Activated B cell treated with CpG ODN at 0.5 μM for 24 hours (primary cell): ENCODE results near the gene CSRP2. TPM values are rescaled to one million over a fixed set of nuclear protein-coding genes. Genes with fewer than 3 reads are reported as not detected.

Source experiments
- ATAC-seq: fragments of 200-7000 bp; cut with Tn5 transposase; one replicate; pipeline ENCODE4 v1.10.0; 2021; ENCODE audit warnings: low read depth, mild to moderate bottlenecking, moderate library complexity
- CTCF ChIA-PET: fragments of 350-600 bp; sonication (Branson Sonifier 250); formaldehyde crosslinking; loops from one replicate; lab custom pipeline; 2021; ENCODE audit warnings: antibody characterized with exemption; lab: Charles Lee
- POLR2A ChIA-PET: fragments of 350-600 bp; sonication (Branson Sonifier 250); formaldehyde crosslinking; loops from one replicate; lab custom pipeline; 2021; ENCODE audit warnings: antibody characterized with exemption; lab: Charles Lee
- DNase-seq: peaks from one replicate; pipeline ENCODE4 v3.0.0; 2022
- H3K27ac Mint-ChIP-seq: one replicate; pipeline ENCODE4 v1.8.0; 2020; ENCODE audit warnings: mixed read lengths
- H3K27me3 Mint-ChIP-seq: one replicate; pipeline ENCODE4 v1.8.0; 2021; ENCODE audit warnings: mixed read lengths
- H3K36me3 Mint-ChIP-seq: one replicate; pipeline ENCODE4 v1.8.0; 2021; ENCODE audit warnings: low read depth, mixed read lengths
- H3K4me1 Mint-ChIP-seq: one replicate; pipeline ENCODE4 v1.8.0; 2021; ENCODE audit warnings: mixed read lengths
- H3K4me3 Mint-ChIP-seq: one replicate; pipeline ENCODE4 v1.8.0; 2020; ENCODE audit warnings: mild to moderate bottlenecking, mixed read lengths
- H3K9me3 Mint-ChIP-seq: one replicate; pipeline ENCODE4 v1.8.0; 2020; ENCODE audit warnings: mixed read lengths
- intact Hi-C: fragments of 100-400 bp; cut with micrococcal nuclease; formaldehyde crosslinking; loops from one replicate; pipeline ENCODE4 v1.15.1; 2024
- total RNA-seq: library from RNA; stranded (reverse); gene quantifications from 2 replicates; pipeline ENCODE4 v1.2.3, GENCODE V29; 2022
- TF ChIP-seq, protein P1 (sequence below): fragments of 200-600 bp; IDR thresholded peaks from one replicate; pipeline ENCODE4 v1.8.0; 2022; ENCODE audit warnings: antibody characterized with exemption, mild to moderate bottlenecking

CSRP2 gene
- total RNA-seq, 1 donor from 2014 or later, result 1.6 TPM

DNA sequence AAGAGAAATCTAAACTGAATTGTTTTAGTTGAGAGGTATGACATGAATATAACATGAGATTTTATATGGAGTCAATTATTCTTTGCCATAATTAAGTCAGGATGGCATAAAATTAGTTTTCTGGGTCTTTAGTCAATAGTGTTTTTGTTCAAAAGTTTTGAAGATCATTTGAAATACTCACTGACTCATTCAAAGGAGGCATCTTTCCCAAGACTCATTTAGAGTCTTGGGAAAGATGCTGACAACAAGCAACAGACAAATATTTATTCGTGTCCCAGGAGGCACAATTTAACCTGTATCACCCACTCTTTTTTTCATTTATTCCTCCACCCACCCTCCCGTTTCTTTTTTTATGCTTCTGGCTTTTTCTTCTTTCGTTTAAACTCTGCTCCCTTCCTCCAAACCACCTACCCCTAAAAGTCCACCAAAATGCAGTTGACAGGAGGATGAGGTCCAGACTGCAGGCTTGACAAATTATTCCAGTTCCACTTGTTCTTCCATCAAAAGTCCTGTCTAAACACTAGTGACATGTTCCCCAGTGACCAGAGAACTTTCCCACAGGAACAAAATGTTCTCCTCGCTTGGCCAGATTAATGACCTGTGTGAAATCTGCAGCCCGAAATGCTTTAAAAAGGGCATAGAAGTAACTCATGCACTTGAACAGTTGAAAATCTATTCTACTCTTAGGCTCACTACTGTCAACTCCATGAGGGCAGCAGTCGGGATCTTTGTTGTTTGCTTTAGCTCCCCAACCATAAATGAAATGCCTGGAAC is 43.3 kb upstream of the CSRP2 start:
- CTCF ChIA-PET, result no interaction called here
- H3K27ac Mint-ChIP-seq, result no peak overlapping the region
- ATAC-seq (no peak), DNase-seq (no peak)
- no peaks in the 10 kb centered on the region for H3K9me3 Mint-ChIP-seq
- no peaks in the 10 kb centered on the region for H3K27me3 Mint-ChIP-seq
- TF ChIP-seq, protein P1, sequence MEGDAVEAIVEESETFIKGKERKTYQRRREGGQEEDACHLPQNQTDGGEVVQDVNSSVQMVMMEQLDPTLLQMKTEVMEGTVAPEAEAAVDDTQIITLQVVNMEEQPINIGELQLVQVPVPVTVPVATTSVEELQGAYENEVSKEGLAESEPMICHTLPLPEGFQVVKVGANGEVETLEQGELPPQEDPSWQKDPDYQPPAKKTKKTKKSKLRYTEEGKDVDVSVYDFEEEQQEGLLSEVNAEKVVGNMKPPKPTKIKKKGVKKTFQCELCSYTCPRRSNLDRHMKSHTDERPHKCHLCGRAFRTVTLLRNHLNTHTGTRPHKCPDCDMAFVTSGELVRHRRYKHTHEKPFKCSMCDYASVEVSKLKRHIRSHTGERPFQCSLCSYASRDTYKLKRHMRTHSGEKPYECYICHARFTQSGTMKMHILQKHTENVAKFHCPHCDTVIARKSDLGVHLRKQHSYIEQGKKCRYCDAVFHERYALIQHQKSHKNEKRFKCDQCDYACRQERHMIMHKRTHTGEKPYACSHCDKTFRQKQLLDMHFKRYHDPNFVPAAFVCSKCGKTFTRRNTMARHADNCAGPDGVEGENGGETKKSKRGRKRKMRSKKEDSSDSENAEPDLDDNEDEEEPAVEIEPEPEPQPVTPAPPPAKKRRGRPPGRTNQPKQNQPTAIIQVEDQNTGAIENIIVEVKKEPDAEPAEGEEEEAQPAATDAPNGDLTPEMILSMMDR, result no peak
- no peak overlapping the region for H3K4me3 Mint-ChIP-seq
- intact Hi-C loops, result no loop called here
- POLR2A ChIA-PET, result no interaction called here
- H3K36me3 Mint-ChIP-seq, result no peaks in the 10 kb centered on the region
- no peaks in the 10 kb centered on the region for H3K4me1 Mint-ChIP-seq

- DNase-seq (no peak), ATAC-seq (no peak)
- Mint-ChIP-seq H3K27ac (no peak overlapping the region), H3K4me3 (no peak overlapping the region), H3K9me3 (no peaks in the 10 kb centered on the region), H3K36me3 (no peaks in the 10 kb centered on the region), H3K27me3 (no peaks in the 10 kb centered on the region), H3K4me1 (no peaks in the 10 kb centered on the region)
- ChIA-PET CTCF (no interaction called here), POLR2A (no interaction called here)
- intact Hi-C loops, result no loop called here
- TF ChIP-seq, protein P1, result no peak
Observed at GRCh38 chr12:76921100-76921471, 42.3 kb upstream of the CSRP2 start.

DNA sequence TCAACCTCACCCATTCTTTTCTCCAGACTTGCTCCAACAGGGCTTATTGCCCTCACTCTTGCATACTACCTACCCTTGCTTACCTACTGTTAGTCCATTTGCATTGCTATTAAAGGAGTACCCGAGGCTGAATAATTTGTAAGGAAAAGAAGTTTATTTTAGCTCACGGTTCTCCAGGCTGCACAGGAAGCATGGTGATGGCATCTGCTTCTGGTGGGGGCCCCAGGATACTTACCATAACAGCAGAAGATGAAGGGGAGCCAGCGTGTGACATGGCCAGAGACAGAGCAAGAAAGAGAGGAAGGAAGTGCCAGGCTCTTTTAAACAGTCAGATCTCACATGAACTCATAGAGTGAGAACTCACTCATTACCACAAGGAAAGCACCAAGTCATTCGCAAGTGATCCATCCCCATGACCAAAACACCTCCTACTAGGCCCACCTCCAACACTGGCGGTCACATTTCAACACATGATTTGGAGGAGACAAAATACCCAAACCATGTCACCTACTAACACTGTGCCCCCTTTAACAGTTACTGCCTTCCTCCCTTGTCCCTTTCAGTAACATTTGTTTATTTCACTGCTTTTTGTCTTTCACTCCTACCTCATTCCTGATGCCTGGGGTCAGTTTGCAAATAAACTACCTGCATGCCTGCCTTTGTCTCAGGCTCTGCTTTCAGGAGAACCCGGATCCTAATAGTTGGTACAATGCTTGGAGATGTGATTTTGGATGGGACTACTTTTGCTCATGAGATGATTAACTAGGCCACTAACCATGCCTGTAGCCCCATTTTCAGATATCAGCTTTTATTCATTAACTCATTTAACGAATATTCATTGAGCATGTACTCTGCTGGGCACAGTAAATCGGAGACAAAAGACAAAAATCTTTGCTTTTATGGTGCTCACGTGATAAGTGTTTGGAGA is 41.6 kb upstream of the CSRP2 start:
- ATAC-seq (no peak), DNase-seq (no peak)
- TF ChIP-seq, protein P1, result no peak
- CTCF ChIA-PET, result no interaction called here
- POLR2A ChIA-PET, result no interaction called here
- Mint-ChIP-seq H3K36me3 (no peaks in the 10 kb centered on the region), H3K4me3 (no peak overlapping the region), H3K4me1 (no peaks in the 10 kb centered on the region), H3K9me3 (no peaks in the 10 kb centered on the region), H3K27me3 (no peaks in the 10 kb centered on the region), H3K27ac (no peak overlapping the region)
- intact Hi-C loops, result no loop called here

- ATAC-seq, result no peak
- POLR2A ChIA-PET, result no interaction called here
- Mint-ChIP-seq H3K9me3 (no peaks in the 10 kb centered on the region), H3K36me3 (no peaks in the 10 kb centered on the region), H3K27me3 (no peaks in the 10 kb centered on the region), H3K27ac (no peak overlapping the region), H3K4me3 (no peak overlapping the region), H3K4me1 (peaks cover 2% of the 10 kb centered on the region)
- TF ChIP-seq, protein P1, result no peak
- intact Hi-C loops, result no loop called here
- no peak for DNase-seq
- CTCF ChIA-PET, result no interaction called here
Observed at GRCh38 chr12:76919383-76920171, 40.8 kb upstream of the CSRP2 start.
